ENCODE data around the gene BMP7. TPM values are rescaled to one million over a fixed set of nuclear protein-coding genes. Genes with fewer than 3 reads are reported as not detected.
"Not testable (repeated sequence)": the region's sequence is repeated elsewhere in the genome, so short reads cannot be mapped to it uniquely, and the experiment has no call there.

BMP7 gene
- total and polyA plus RNA-seq, 11 donors: 0.72 to 12.3 (median 3.7) TPM

GRCh38 chr20:57282670-57283361 lies 16.4 kb upstream of the BMP7 start:
- Histone ChIP-seq H3K27ac (no peak overlapping the region), H3K9me3 (no peaks in the 10 kb centered on the region), H3K36me3 (no peaks in the 10 kb centered on the region), H3K27me3 (peaks cover 0 to 37% (median 12%) of the 10 kb centered on the region in 9 donors), H3K4me1 (no peaks in the 10 kb centered on the region), H3K4me3 (no peak overlapping the region)
- 49 to 63% (median 54%) methylated on average over 18 of the region's 18 CpGs for WGBS, 4 donors
- no peak for ATAC-seq
- TF ChIP-seq POLR2A (IDR thresholded peaks at IDR 0.05) (no peak), CTCF (IDR thresholded peaks at IDR 0.05) (no peak)
- no peak for DNase-seq
- intact Hi-C loops (cut with DNase I): no loop called here

GRCh38 chr20:57281900-57282299 lies 15.5 kb upstream of the BMP7 start:
- Histone ChIP-seq H3K27ac (no peak overlapping the region), H3K36me3 (no peaks in the 10 kb centered on the region), H3K9me3 (no peaks in the 10 kb centered on the region), H3K27me3 (peaks cover 0 to 31% (median 5%) of the 10 kb centered on the region in 9 donors), H3K4me1 (no peaks in the 10 kb centered on the region), H3K4me3 (no peak overlapping the region)
- no peak for DNase-seq
- WGBS, 4 donors: 81 to 86% (median 83%) methylated on average over 7 of the region's 7 CpGs
- TF ChIP-seq CTCF (IDR thresholded peaks at IDR 0.05) (no peak), POLR2A (IDR thresholded peaks at IDR 0.05) (no peak)
- intact Hi-C loops (cut with DNase I): no loop called here
- no peak for ATAC-seq

GRCh38 chr20:57280221-57280620 lies 13.8 kb upstream of the BMP7 start:
- no peaks in the 10 kb centered on the region for H3K36me3 ChIP-seq
- peaks cover 0 to 25% (median 1%) of the 10 kb centered on the region in 9 donors for H3K27me3 ChIP-seq
- TF ChIP-seq POLR2A (IDR thresholded peaks at IDR 0.05): no peak
- intact Hi-C loops (cut with DNase I): no loop called here
- 86 to 92% (median 89%) methylated on average over 10 of the region's 10 CpGs for WGBS, 4 donors
- ATAC-seq (no peak), DNase-seq (no peak)
- H3K27ac ChIP-seq: no peak overlapping the region
- H3K9me3 ChIP-seq: no peaks in the 10 kb centered on the region
- no peaks in the 10 kb centered on the region for H3K4me1 ChIP-seq
- H3K4me3 ChIP-seq: no peak overlapping the region

- H3K27me3 ChIP-seq: peaks cover 0 to 31% (median 4%) of the 10 kb centered on the region in 9 donors
- H3K9me3 ChIP-seq; H3K27ac ChIP-seq; intact Hi-C loops (cut with DNase I); DNase-seq; ATAC-seq; H3K36me3 ChIP-seq; H3K4me3 ChIP-seq; H3K4me1 ChIP-seq: not testable (repeated sequence)
- 84 to 92% (median 87%) methylated on average over 3 of the region's 3 CpGs for WGBS, 4 donors
These were observed 13.1 kb upstream of the BMP7 start for GRCh38 chr20:57279548-57279947.

- no peaks in the 10 kb centered on the region for H3K4me1 ChIP-seq
- H3K27ac ChIP-seq: no peak overlapping the region
- no peak for ATAC-seq
- 52 to 62% (median 57%) methylated on average over 9 of the region's 9 CpGs for WGBS, 4 donors
- intact Hi-C loops (cut with DNase I): no loop called here
- H3K4me3 ChIP-seq: no peak overlapping the region
- DNase-seq: no peak
- TF ChIP-seq CTCF (IDR thresholded peaks at IDR 0.05) (no peak), POLR2A (IDR thresholded peaks at IDR 0.05) (no peak)
- no peaks in the 10 kb centered on the region for H3K36me3 ChIP-seq
- H3K27me3 ChIP-seq: peaks cover 0 to 29% (median 5%) of the 10 kb centered on the region in 9 donors
- H3K9me3 ChIP-seq: no peaks in the 10 kb centered on the region
These were observed 12.0 kb upstream of the BMP7 start for GRCh38 chr20:57278457-57278856.
